T-helper 9 cell (primary cell): ENCODE results near the gene RNU6-7.

ENCODE experiments used
- DNase-seq: peaks from one replicate; pipeline ENCODE4 v3.0.0-alpha.2; 2020

Gene RNU6-7

GRCh38 chr14:32205984-32206383, 4.1 kb downstream of the RNU6-7 start:
- no peak for DNase-seq

GRCh38 chr14:32206552-32206951, 4.7 kb downstream of the RNU6-7 start:
- DNase-seq: no peak

GRCh38 chr14:32208490-32208889, 6.6 kb downstream of the RNU6-7 start:
- no peak for DNase-seq

- DNase-seq: no peak
These were observed 7.6 kb downstream of the RNU6-7 start for GRCh38 chr14:32209471-32209870.

GRCh38 chr14:32211068-32211404, 9.2 kb downstream of the RNU6-7 start:
- no peak for DNase-seq

- no peak for DNase-seq
These were observed 11.0 kb downstream of the RNU6-7 start for GRCh38 chr14:32212833-32213232.

- no peak for DNase-seq
These were observed 15.5 kb downstream of the RNU6-7 start for GRCh38 chr14:32217301-32217700.

- no peak for DNase-seq
These were observed 23.0 kb downstream of the RNU6-7 start for GRCh38 chr14:32224737-32225377.

- no peak for DNase-seq
These were observed 23.6 kb downstream of the RNU6-7 start for GRCh38 chr14:32225378-32225920.

GRCh38 chr14:32226056-32226455, 24.2 kb downstream of the RNU6-7 start:
- no peak for DNase-seq

- no peak for DNase-seq
These were observed 28.3 kb downstream of the RNU6-7 start for GRCh38 chr14:32230181-32230580.

- DNase-seq: no peak
These were observed 28.9 kb downstream of the RNU6-7 start for GRCh38 chr14:32230695-32231280.

GRCh38 chr14:32232481-32232880, 30.6 kb downstream of the RNU6-7 start:
- DNase-seq: no peak

GRCh38 chr14:32233260-32233659, 31.4 kb downstream of the RNU6-7 start:
- no peak for DNase-seq

GRCh38 chr14:32244404-32244803, 42.6 kb downstream of the RNU6-7 start:
- no peak for DNase-seq

GRCh38 chr14:32246751-32247150, 44.9 kb downstream of the RNU6-7 start:
- no peak for DNase-seq

GRCh38 chr14:32249371-32249770, 47.5 kb downstream of the RNU6-7 start:
- no peak for DNase-seq

GRCh38 chr14:32249780-32250179, 47.9 kb downstream of the RNU6-7 start:
- DNase-seq: no peak

- no peak for DNase-seq
These were observed 48.8 kb downstream of the RNU6-7 start for GRCh38 chr14:32250681-32251080.

- no peak for DNase-seq
These were observed 49.7 kb downstream of the RNU6-7 start for GRCh38 chr14:32251530-32251929.
